ENCODE data around the gene MAD1L1.

MAD1L1 gene

GRCh38 chr7:2214636-2215035 lies 18.1 kb downstream of the MAD1L1 start:
- Histone ChIP-seq H3K4me1 (ENCODE audit: control insufficient read depth in 5 of 5, insufficient read depth in 5 of 5, low read length in 5 of 5) (no peaks in the 10 kb centered on the region), H3K36me3 (ENCODE audit: control insufficient read depth in 5 of 5, insufficient read depth in 5 of 5, low read length in 5 of 5) (peaks cover 0 to 87% (median 80%) of the 10 kb centered on the region in 5 donors), H3K27ac (ENCODE audit: low read depth, low read length) (no peak overlapping the region), H3K9ac (ENCODE audit: low read length in 5 of 5) (no peak overlapping the region), H3K4me3 (ENCODE audit: low read depth in 1 of 5, low read length in 5 of 5) (no peak overlapping the region), H3K27me3 (ENCODE audit: control insufficient read depth in 5 of 5, insufficient read depth in 4 of 5, low read length in 5 of 5) (no peaks in the 10 kb centered on the region), H3K9me3 (ENCODE audit: control insufficient read depth in 5 of 5, low read length in 5 of 5) (peaks cover 0 to 5% (median 0%) of the 10 kb centered on the region in 5 donors)

- H3K27me3 ChIP-seq (ENCODE audit: control insufficient read depth in 5 of 5, insufficient read depth in 4 of 5, low read length in 5 of 5) = no peaks in the 10 kb centered on the region
- no peak overlapping the region for H3K27ac ChIP-seq (ENCODE audit: low read depth, low read length)
- no peaks in the 10 kb centered on the region for H3K4me1 ChIP-seq (ENCODE audit: control insufficient read depth in 5 of 5, insufficient read depth in 5 of 5, low read length in 5 of 5)
- peaks cover 0 to 85% (median 76%) of the 10 kb centered on the region in 5 donors for H3K36me3 ChIP-seq (ENCODE audit: control insufficient read depth in 5 of 5, insufficient read depth in 5 of 5, low read length in 5 of 5)
- no peak overlapping the region for H3K9ac ChIP-seq (ENCODE audit: low read length in 5 of 5)
- H3K9me3 ChIP-seq (ENCODE audit: control insufficient read depth in 5 of 5, low read length in 5 of 5) = peaks cover 0 to 5% (median 0%) of the 10 kb centered on the region in 5 donors
- H3K4me3 ChIP-seq (ENCODE audit: low read depth in 1 of 5, low read length in 5 of 5) = no peak overlapping the region
Observed at GRCh38 chr7:2213551-2214215, 19.1 kb downstream of the MAD1L1 start.

GRCh38 chr7:2212906-2213305 lies 19.8 kb downstream of the MAD1L1 start:
- Histone ChIP-seq H3K27me3 (ENCODE audit: control insufficient read depth in 5 of 5, insufficient read depth in 4 of 5, low read length in 5 of 5) (no peaks in the 10 kb centered on the region), H3K9me3 (ENCODE audit: control insufficient read depth in 5 of 5, low read length in 5 of 5) (peaks cover 0 to 5% (median 0%) of the 10 kb centered on the region in 5 donors), H3K27ac (ENCODE audit: low read depth, low read length) (no peak overlapping the region), H3K9ac (ENCODE audit: low read length in 5 of 5) (no peak overlapping the region), H3K36me3 (ENCODE audit: control insufficient read depth in 5 of 5, insufficient read depth in 5 of 5, low read length in 5 of 5) (peaks cover 2 to 85% (median 73%) of the 10 kb centered on the region in 5 donors), H3K4me1 (ENCODE audit: control insufficient read depth in 5 of 5, insufficient read depth in 5 of 5, low read length in 5 of 5) (no peaks in the 10 kb centered on the region), H3K4me3 (ENCODE audit: low read depth in 1 of 5, low read length in 5 of 5) (no peak overlapping the region)

GRCh38 chr7:2211926-2212325 lies 20.8 kb downstream of the MAD1L1 start:
- Histone ChIP-seq H3K36me3 (ENCODE audit: control insufficient read depth in 5 of 5, insufficient read depth in 5 of 5, low read length in 5 of 5) (peaks cover 3 to 85% (median 71%) of the 10 kb centered on the region in 5 donors), H3K9me3 (ENCODE audit: control insufficient read depth in 5 of 5, low read length in 5 of 5) (peaks cover 0 to 5% (median 0%) of the 10 kb centered on the region in 5 donors), H3K27me3 (ENCODE audit: control insufficient read depth in 5 of 5, insufficient read depth in 4 of 5, low read length in 5 of 5) (no peaks in the 10 kb centered on the region), H3K4me1 (ENCODE audit: control insufficient read depth in 5 of 5, insufficient read depth in 5 of 5, low read length in 5 of 5) (no peaks in the 10 kb centered on the region), H3K9ac (ENCODE audit: low read length in 5 of 5) (no peak overlapping the region), H3K4me3 (ENCODE audit: low read depth in 1 of 5, low read length in 5 of 5) (no peak overlapping the region), H3K27ac (ENCODE audit: low read depth, low read length) (no peak overlapping the region)

GRCh38 chr7:2211259-2211880 lies 21.4 kb downstream of the MAD1L1 start:
- peaks cover 0 to 5% (median 0%) of the 10 kb centered on the region in 5 donors for H3K9me3 ChIP-seq (ENCODE audit: control insufficient read depth in 5 of 5, low read length in 5 of 5)
- H3K4me1 ChIP-seq (ENCODE audit: control insufficient read depth in 5 of 5, insufficient read depth in 5 of 5, low read length in 5 of 5) = no peaks in the 10 kb centered on the region
- H3K36me3 ChIP-seq (ENCODE audit: control insufficient read depth in 5 of 5, insufficient read depth in 5 of 5, low read length in 5 of 5) = peaks cover 3 to 79% (median 67%) of the 10 kb centered on the region in 5 donors
- no peak overlapping the region for H3K9ac ChIP-seq (ENCODE audit: low read length in 5 of 5)
- H3K27ac ChIP-seq (ENCODE audit: low read depth, low read length) = no peak overlapping the region
- no peak overlapping the region for H3K4me3 ChIP-seq (ENCODE audit: low read depth in 1 of 5, low read length in 5 of 5)
- no peaks in the 10 kb centered on the region for H3K27me3 ChIP-seq (ENCODE audit: control insufficient read depth in 5 of 5, insufficient read depth in 4 of 5, low read length in 5 of 5)

GRCh38 chr7:2210551-2211258 lies 22.0 kb downstream of the MAD1L1 start:
- Histone ChIP-seq H3K9me3 (ENCODE audit: control insufficient read depth in 5 of 5, low read length in 5 of 5) (peaks cover 0 to 5% (median 0%) of the 10 kb centered on the region in 5 donors), H3K36me3 (ENCODE audit: control insufficient read depth in 5 of 5, insufficient read depth in 5 of 5, low read length in 5 of 5) (peaks cover 3 to 73% (median 64%) of the 10 kb centered on the region in 5 donors), H3K9ac (ENCODE audit: low read length in 5 of 5) (no peak overlapping the region), H3K27me3 (ENCODE audit: control insufficient read depth in 5 of 5, insufficient read depth in 4 of 5, low read length in 5 of 5) (no peaks in the 10 kb centered on the region), H3K4me1 (ENCODE audit: control insufficient read depth in 5 of 5, insufficient read depth in 5 of 5, low read length in 5 of 5) (no peaks in the 10 kb centered on the region), H3K27ac (ENCODE audit: low read depth, low read length) (no peak overlapping the region), H3K4me3 (ENCODE audit: low read depth in 1 of 5, low read length in 5 of 5) (no peak overlapping the region)

GRCh38 chr7:2209961-2210323 lies 22.8 kb downstream of the MAD1L1 start:
- Histone ChIP-seq H3K27me3 (ENCODE audit: control insufficient read depth in 5 of 5, insufficient read depth in 4 of 5, low read length in 5 of 5) (no peaks in the 10 kb centered on the region), H3K9ac (ENCODE audit: low read length in 5 of 5) (peak overlapping the region in 1 of 5 donors; percentile 43), H3K36me3 (ENCODE audit: control insufficient read depth in 5 of 5, insufficient read depth in 5 of 5, low read length in 5 of 5) (peaks cover 3 to 67% (median 63%) of the 10 kb centered on the region in 5 donors), H3K4me3 (ENCODE audit: low read depth in 1 of 5, low read length in 5 of 5) (no peak overlapping the region), H3K27ac (ENCODE audit: low read depth, low read length) (no peak overlapping the region), H3K9me3 (ENCODE audit: control insufficient read depth in 5 of 5, low read length in 5 of 5) (no peaks in the 10 kb centered on the region), H3K4me1 (ENCODE audit: control insufficient read depth in 5 of 5, insufficient read depth in 5 of 5, low read length in 5 of 5) (peaks cover 0 to 5% (median 3%) of the 10 kb centered on the region in 5 donors)

- Histone ChIP-seq H3K36me3 (ENCODE audit: control insufficient read depth in 5 of 5, insufficient read depth in 5 of 5, low read length in 5 of 5) (peaks cover 3 to 65% (median 60%) of the 10 kb centered on the region in 5 donors), H3K9me3 (ENCODE audit: control insufficient read depth in 5 of 5, low read length in 5 of 5) (no peaks in the 10 kb centered on the region), H3K27me3 (ENCODE audit: control insufficient read depth in 5 of 5, insufficient read depth in 4 of 5, low read length in 5 of 5) (no peaks in the 10 kb centered on the region), H3K4me3 (ENCODE audit: low read depth in 1 of 5, low read length in 5 of 5) (no peak overlapping the region), H3K9ac (ENCODE audit: low read length in 5 of 5) (peak overlapping the region in 1 of 5 donors; percentile 43), H3K27ac (ENCODE audit: low read depth, low read length) (no peak overlapping the region), H3K4me1 (ENCODE audit: control insufficient read depth in 5 of 5, insufficient read depth in 5 of 5, low read length in 5 of 5) (peaks cover 0 to 10% (median 7%) of the 10 kb centered on the region in 5 donors)
Observed at GRCh38 chr7:2209146-2209960, 23.4 kb downstream of the MAD1L1 start.

- Histone ChIP-seq H3K27ac (ENCODE audit: low read depth, low read length) (no peak overlapping the region), H3K27me3 (ENCODE audit: control insufficient read depth in 5 of 5, insufficient read depth in 4 of 5, low read length in 5 of 5) (no peaks in the 10 kb centered on the region), H3K4me1 (ENCODE audit: control insufficient read depth in 5 of 5, insufficient read depth in 5 of 5, low read length in 5 of 5) (peaks cover 0 to 10% (median 7%) of the 10 kb centered on the region in 5 donors), H3K9ac (ENCODE audit: low read length in 5 of 5) (no peak overlapping the region), H3K4me3 (ENCODE audit: low read depth in 1 of 5, low read length in 5 of 5) (no peak overlapping the region), H3K36me3 (ENCODE audit: control insufficient read depth in 5 of 5, insufficient read depth in 5 of 5, low read length in 5 of 5) (peaks cover 3 to 62% (median 56%) of the 10 kb centered on the region in 5 donors), H3K9me3 (ENCODE audit: control insufficient read depth in 5 of 5, low read length in 5 of 5) (no peaks in the 10 kb centered on the region)
Observed at GRCh38 chr7:2208712-2209111, 24.0 kb downstream of the MAD1L1 start.

Data from subcutaneous abdominal adipose tissue (tissue), 5 donors.